Naive thymus-derived CD4-positive, alpha-beta T cell (primary cell): Measurements from ENCODE around the gene MED15. TPM values are rescaled to one million over a fixed set of nuclear protein-coding genes. Genes with fewer than 3 reads are reported as not detected.
A peak's percentile ranks its signal among the peaks of the same experiment; 100 is the strongest.

ENCODE experiments used
- ATAC-seq: fragments of 150-1000 bp; cut with Tn5 transposase; 2 replicates; pipeline ENCODE4 v1.10.0; 2021; ENCODE audit warnings: mild to moderate bottlenecking, moderate library complexity
- CTCF ChIA-PET: fragments of 350-600 bp; sonication (Branson Sonifier 250); formaldehyde crosslinking; loops from one replicate; lab custom pipeline; 2021; ENCODE audit warnings: antibody characterized with exemption; lab: Charles Lee
- POLR2A ChIA-PET: fragments of 350-600 bp; sonication (Branson Sonifier 250); formaldehyde crosslinking; loops from one replicate; lab custom pipeline; 2021; ENCODE audit warnings: antibody characterized with exemption, inconsistent platforms; lab: Charles Lee
- DNase-seq, 9 donors: peaks; one replicate each; pipeline versions ENCODE4 v3.0.0 to v3.0.0-alpha.2; 2020 to 2022; ENCODE audit warnings: mixed read lengths in 1 of 9
- H3K27ac ChIP-seq: one replicate; pipeline ENCODE4 v1.7.0; 2013; ENCODE audit warnings: mild to moderate bottlenecking, low read depth, low read length, moderate library complexity
- H3K27me3 ChIP-seq, 2 donors: one replicate each; pipeline ENCODE4 v1.7.0; 2013; ENCODE audit warnings: low read length in 2 of 2, mild to moderate bottlenecking in 2 of 2, moderate library complexity in 2 of 2; ENCODE audit not compliant: control insufficient read depth in 2 of 2, insufficient read depth in 2 of 2
- H3K36me3 ChIP-seq, 3 experiments: 1 replicate in 2 of 3; 2 replicates in 1 of 3; pipeline ENCODE4 v1.7.0; 2013; ENCODE audit warnings: low read length in 3 of 3, mild to moderate bottlenecking in 3 of 3, moderate library complexity in 1 of 3; ENCODE audit not compliant: insufficient read depth in 3 of 3, control insufficient read depth in 2 of 3
- H3K4me1 ChIP-seq, 2 donors: one replicate each; pipeline ENCODE4 v1.7.0; 2013; ENCODE audit warnings: low read length in 2 of 2, mild to moderate bottlenecking in 2 of 2, moderate library complexity in 1 of 2; ENCODE audit not compliant: control insufficient read depth in 2 of 2, insufficient read depth in 2 of 2
- H3K4me3 ChIP-seq: 2 replicates; pipeline ENCODE4 v1.7.0; 2013; ENCODE audit warnings: mild to moderate bottlenecking, low read length
- H3K9me3 ChIP-seq, 3 experiments: 1 replicate in 2 of 3; 2 replicates in 1 of 3; pipeline ENCODE4 v1.7.0; 2013; ENCODE audit warnings: low read length in 3 of 3; ENCODE audit not compliant: control insufficient read depth in 2 of 3
- H3K27ac Mint-ChIP-seq, 9 donors: one replicate each; pipeline ENCODE4 v1.8.0; 2020 to 2022; ENCODE audit warnings: mixed read lengths in 9 of 9, mild to moderate bottlenecking in 8 of 9, moderate library complexity in 5 of 9, inconsistent platforms in 2 of 9
- H3K27me3 Mint-ChIP-seq, 5 donors: one replicate each; pipeline ENCODE4 v1.8.0; 2021 to 2022; ENCODE audit warnings: mixed read lengths in 5 of 5, mild to moderate bottlenecking in 1 of 5
- H3K36me3 Mint-ChIP-seq, 5 donors: one replicate each; pipeline ENCODE4 v1.8.0; 2020 to 2022; ENCODE audit warnings: mixed read lengths in 5 of 5, mild to moderate bottlenecking in 3 of 5, inconsistent platforms in 1 of 5
- H3K4me1 Mint-ChIP-seq, 7 donors: one replicate each; pipeline ENCODE4 v1.8.0; 2020 to 2022; ENCODE audit warnings: mixed read lengths in 7 of 7, mild to moderate bottlenecking in 3 of 7, inconsistent platforms in 1 of 7
- H3K4me3 Mint-ChIP-seq, 10 donors: one replicate each; pipeline ENCODE4 v1.8.0; 2020 to 2022; ENCODE audit warnings: mild to moderate bottlenecking in 10 of 10, mixed read lengths in 10 of 10, moderate library complexity in 6 of 10, inconsistent platforms in 2 of 10
- H3K9me3 Mint-ChIP-seq, 11 donors: one replicate each; pipeline ENCODE4 v1.8.0; 2020 to 2022; ENCODE audit warnings: mixed read lengths in 11 of 11, mild to moderate bottlenecking in 4 of 11, inconsistent platforms in 1 of 11, moderate library complexity in 1 of 11
- intact Hi-C, 2 donors: fragments of 100-400 bp; cut with micrococcal nuclease; formaldehyde crosslinking; loops; one replicate each; pipeline ENCODE4 v1.15.1; 2023
- polyA plus RNA-seq, 2 donors: library from polyadenylated mRNA; unstranded; fragments of 300-500 nt; fragmentation: Illumina TruSeq; gene quantifications; one replicate each; pipeline ENCODE4 v1.2.3, GENCODE V29; 2021
- total RNA-seq, 6 experiments: library from RNA in 5 of 6; stranded (reverse) in 5 of 6; gene quantifications; 1 replicate in 5 of 6; 2 replicates in 1 of 6; pipeline ENCODE4 v1.2.3 and lab custom pipeline; 2021 to 2026

The MED15 gene
- total and polyA plus RNA-seq, 7 experiments from 2014 or later: 24.3 to 235 (median 192) TPM

DNA sequence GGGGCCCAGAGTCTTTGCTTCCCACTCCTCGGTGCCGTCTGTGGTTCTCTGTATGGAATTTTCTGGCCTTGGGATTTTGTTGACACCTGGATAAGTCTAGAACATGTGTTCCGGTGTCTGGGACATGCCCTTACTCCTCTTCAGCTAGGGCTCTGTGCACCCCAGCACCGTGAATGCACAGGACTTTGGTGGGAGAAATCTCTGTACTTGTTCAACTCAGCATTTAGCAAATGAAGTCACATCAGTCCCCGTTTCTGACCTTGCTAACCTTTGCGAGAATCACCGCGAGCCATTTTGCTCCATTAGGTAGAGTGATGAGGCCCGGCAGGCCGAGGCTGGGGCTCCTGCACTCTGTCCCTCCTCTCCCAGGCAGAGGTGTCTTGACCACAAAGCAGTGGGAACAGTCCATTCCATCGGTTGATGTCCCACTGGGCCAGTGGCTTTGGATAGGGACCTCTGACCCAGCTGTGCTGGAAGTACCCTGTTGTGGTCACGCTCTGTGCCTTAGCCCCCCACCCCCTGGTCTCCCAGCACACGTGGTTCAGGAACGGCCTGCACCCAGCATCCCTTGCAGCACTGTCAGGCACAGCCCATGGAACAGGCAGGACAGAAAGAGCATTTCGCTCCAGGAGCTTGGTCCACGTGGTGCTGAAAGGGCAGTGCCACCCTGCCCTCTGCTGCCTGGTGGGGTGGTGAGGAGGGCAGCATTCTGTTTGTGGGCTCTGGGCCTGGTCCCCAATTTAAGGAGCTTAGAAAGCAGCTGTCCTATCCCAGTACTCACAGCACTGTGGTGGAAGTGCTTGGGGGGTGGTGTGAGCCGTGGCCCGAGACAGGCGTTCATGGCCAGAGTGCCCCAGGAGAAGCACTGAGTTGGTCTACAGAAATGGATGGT lies 73.4 kb downstream of the MED15 start:
- H3K36me3 ChIP-seq: peaks cover 20 to 96% (median 39%) of the 10 kb centered on the region in 3 experiments
- DNase-seq: peak in 1 of 9 donors; percentile 6
- no peak for ATAC-seq
- peak overlapping the region; percentile 15 to 83 (median 71) for H3K27ac Mint-ChIP-seq
- intact Hi-C loops: no loop called here
- ChIA-PET POLR2A (interaction anchor here (0.7 to 1.6 kb wide), 4 partner anchors 9 to 11 kb away, joined by 3 to 10 read pairs (median 6); no protein-coding TSS in a partner anchor), CTCF (interaction anchor here (0.6 to 1.7 kb wide), 5 partner anchors 8 to 122 kb away, joined by 3 to 4 read pairs (median 3); no protein-coding TSS in a partner anchor)
- H3K4me3 ChIP-seq: no peak overlapping the region
- H3K27me3 Mint-ChIP-seq: no peaks in the 10 kb centered on the region
- H3K4me1 Mint-ChIP-seq: peaks cover 19 to 56% (median 48%) of the 10 kb centered on the region in 7 donors
- H3K27me3 ChIP-seq: no peaks in the 10 kb centered on the region
- H3K9me3 Mint-ChIP-seq: no peaks in the 10 kb centered on the region
- peak overlapping the region in 2 of 10 donors; percentile 21 to 38 for H3K4me3 Mint-ChIP-seq
- peaks cover 4 to 44% of the 10 kb centered on the region in 2 donors for H3K4me1 ChIP-seq
- no peaks in the 10 kb centered on the region for H3K9me3 ChIP-seq
- H3K27ac ChIP-seq: no peak overlapping the region
- H3K36me3 Mint-ChIP-seq: peaks cover 0 to 29% (median 4%) of the 10 kb centered on the region in 5 donors

DNA sequence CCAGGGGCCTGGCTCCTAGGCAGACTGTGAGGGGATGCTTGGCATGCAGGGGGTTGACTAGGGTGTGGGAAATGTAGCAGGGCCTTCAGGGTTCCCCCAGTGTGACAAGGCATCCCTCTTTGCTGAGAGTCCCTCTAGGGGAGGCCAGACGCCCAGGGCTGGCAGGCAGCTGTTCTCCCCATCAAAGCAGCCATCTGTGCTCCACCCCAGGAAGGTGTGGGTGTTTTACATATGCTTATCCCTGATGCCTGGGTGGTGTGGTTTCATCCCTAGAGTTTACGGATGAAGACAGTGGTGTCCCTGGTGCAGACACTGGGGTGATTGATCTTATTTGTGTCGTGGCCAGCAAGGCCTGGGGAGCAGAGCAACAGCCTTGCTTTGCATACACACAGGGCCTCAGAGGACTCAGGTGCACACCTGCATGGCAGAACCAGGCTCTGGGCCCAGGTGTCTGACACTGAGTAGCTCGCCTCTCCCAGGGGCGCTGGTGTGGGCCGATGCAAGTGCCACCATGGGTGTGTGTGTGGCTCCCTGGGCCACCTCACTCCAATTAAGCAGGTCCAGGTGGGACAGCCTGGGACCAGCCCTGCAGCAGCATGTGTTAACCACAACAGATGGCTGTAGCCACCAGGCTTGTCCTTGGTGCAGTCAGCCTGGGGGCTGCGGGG lies 74.2 kb downstream of the MED15 start:
- Mint-ChIP-seq H3K4me3 (no peak overlapping the region), H3K36me3 (peaks cover 0 to 29% (median 4%) of the 10 kb centered on the region in 5 donors), H3K4me1 (peaks cover 14 to 48% (median 40%) of the 10 kb centered on the region in 7 donors), H3K9me3 (no peaks in the 10 kb centered on the region), H3K27ac (peak overlapping the region in 7 of 9 donors; percentile 15 to 80 (median 50)), H3K27me3 (no peaks in the 10 kb centered on the region)
- H3K36me3 ChIP-seq: peaks cover 19 to 96% (median 33%) of the 10 kb centered on the region in 3 experiments
- POLR2A ChIA-PET: interaction anchor here (0.7 to 1.6 kb wide), 3 partner anchors 9 to 12 kb away, joined by 3 to 6 read pairs (median 5); no protein-coding TSS in a partner anchor
- CTCF ChIA-PET: interaction anchor here (0.6 to 1.4 kb wide), 3 partner anchors 9 to 123 kb away, joined by 3 read pairs; no protein-coding TSS in a partner anchor
- H3K4me3 ChIP-seq: no peak overlapping the region
- no peaks in the 10 kb centered on the region for H3K9me3 ChIP-seq
- H3K4me1 ChIP-seq: peaks cover 4 to 36% of the 10 kb centered on the region in 2 donors
- H3K27me3 ChIP-seq: no peaks in the 10 kb centered on the region
- peak in 1 of 9 donors; percentile 7 for DNase-seq
- peak overlapping the region; percentile 27 for H3K27ac ChIP-seq
- no peak for ATAC-seq
- intact Hi-C loops: no loop called here

DNA sequence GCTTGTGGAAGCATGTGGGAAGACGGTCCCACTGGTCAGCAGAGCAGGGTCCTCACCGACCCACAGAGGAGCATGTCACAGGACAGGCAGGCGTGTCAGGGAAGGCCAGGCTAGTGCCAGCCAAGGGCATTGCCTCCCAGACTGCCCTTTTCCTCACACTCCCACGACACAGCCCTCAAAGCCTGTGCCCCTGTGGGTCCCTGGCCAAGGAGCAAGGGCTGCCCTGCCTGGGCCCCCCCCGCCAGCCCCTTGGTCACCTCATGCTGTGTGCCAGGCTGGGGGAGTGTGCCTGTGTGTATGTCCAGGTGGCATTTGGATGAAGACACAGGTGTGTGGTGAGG lies 74.7 kb downstream of the MED15 start:
- DNase-seq: no peak
- no peak overlapping the region for H3K4me3 ChIP-seq
- intact Hi-C loops: no loop called here
- peak overlapping the region; percentile 27 for H3K27ac ChIP-seq
- CTCF ChIA-PET: interaction anchor here (1.4 kb wide), 1 partner anchor 25 kb away, joined by 3 read pairs; no protein-coding TSS in a partner anchor
- Mint-ChIP-seq H3K27ac (peak overlapping the region in 2 of 9 donors; percentile 6 to 50), H3K4me3 (no peak overlapping the region), H3K36me3 (peaks cover 0 to 32% (median 4%) of the 10 kb centered on the region in 5 donors), H3K27me3 (no peaks in the 10 kb centered on the region), H3K9me3 (no peaks in the 10 kb centered on the region), H3K4me1 (peaks cover 11 to 43% (median 35%) of the 10 kb centered on the region in 7 donors)
- peaks cover 23 to 96% (median 33%) of the 10 kb centered on the region in 3 experiments for H3K36me3 ChIP-seq
- POLR2A ChIA-PET: interaction anchor here (1.6 kb wide), 1 partner anchor 13 kb away, joined by 6 read pairs; no protein-coding TSS in a partner anchor
- no peaks in the 10 kb centered on the region for H3K9me3 ChIP-seq
- H3K27me3 ChIP-seq: no peaks in the 10 kb centered on the region
- H3K4me1 ChIP-seq: peaks cover 4 to 31% of the 10 kb centered on the region in 2 donors
- no peak for ATAC-seq

DNA sequence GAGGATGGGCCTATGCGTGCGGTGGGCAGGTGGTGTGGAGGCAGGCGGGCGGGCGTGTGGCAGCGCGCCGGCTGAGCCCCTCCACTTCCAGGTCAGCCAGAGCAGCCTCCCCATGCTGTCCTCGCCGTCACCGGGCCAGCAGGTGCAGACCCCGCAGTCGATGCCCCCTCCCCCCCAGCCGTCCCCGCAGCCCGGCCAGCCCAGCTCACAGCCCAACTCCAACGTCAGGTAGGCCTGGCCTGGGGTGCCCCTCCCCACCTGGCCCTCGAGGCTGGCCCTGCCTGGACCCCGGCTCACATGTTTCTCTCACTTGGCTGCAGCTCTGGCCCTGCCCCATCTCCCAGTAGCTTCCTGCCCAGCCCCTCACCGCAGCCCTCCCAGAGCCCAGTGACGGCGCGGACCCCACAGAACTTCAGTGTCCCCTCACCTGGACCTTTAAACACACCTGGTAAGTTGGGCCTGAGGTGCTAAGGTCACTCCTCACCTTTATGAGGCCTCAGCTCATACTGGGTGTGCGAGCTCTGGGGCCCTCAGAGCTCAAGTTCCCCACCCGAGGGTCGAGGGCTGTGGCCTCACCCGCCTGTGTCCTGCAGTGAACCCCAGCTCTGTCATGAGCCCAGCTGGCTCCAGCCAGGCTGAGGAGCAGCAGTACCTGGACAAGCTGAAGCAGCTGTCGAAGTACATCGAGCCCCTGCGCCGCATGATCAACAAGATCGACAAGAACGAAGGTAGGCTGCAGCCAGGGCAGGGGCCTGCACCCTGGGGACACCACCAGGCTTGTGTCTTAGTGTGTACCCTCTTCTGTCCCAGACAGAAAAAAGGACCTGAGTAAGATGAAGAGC lies 75.3 kb downstream of the MED15 start:
- POLR2A ChIA-PET: interaction anchor here (1.0 to 1.1 kb wide), 2 partner anchors 9 to 189 kb away, joined by 3 read pairs; partner anchors contain the start of gene ZNF74
- peak overlapping the region in 1 of 9 donors; percentile 67 for H3K27ac Mint-ChIP-seq
- intact Hi-C loops: no loop called here

DNA sequence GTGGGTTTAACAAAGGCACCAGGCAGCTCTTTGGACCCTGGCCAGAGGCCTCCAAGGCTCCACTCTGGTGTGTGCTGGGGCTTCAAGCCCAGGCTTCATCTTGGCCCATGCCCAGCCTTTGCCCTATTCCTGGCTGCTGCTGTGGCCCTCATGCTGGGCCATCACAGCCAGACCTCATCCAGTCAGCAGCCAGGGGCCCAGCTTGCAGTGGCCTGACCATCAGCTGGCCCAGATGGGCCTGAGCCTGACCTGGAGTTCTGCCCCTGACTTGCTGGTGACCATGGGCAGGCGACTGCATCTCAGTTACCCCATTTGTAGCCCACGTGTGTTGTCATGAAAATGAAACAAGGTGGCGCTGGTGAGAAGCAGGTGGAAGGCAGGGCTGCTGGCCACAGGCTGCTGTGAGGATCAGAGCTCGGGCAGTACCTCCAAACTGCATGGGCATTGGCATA lies 76.1 kb downstream of the MED15 start:
- no peak overlapping the region for H3K4me3 Mint-ChIP-seq
- no peak for ATAC-seq

More for the DNA sequence above, 75.3 kb downstream of the MED15 start:
- no peaks in the 10 kb centered on the region for H3K27me3 ChIP-seq
- ATAC-seq: no peak
- Mint-ChIP-seq H3K4me1 (peaks cover 6 to 37% (median 29%) of the 10 kb centered on the region in 7 donors), H3K4me3 (no peak overlapping the region), H3K36me3 (peaks cover 0 to 28% (median under 1%) of the 10 kb centered on the region in 5 donors), H3K27me3 (no peaks in the 10 kb centered on the region), H3K9me3 (no peaks in the 10 kb centered on the region)
- H3K36me3 ChIP-seq: peaks cover 23 to 99% (median 33%) of the 10 kb centered on the region in 3 experiments
- DNase-seq: peak in 1 of 9 donors; percentile 8
- peaks cover 4 to 30% of the 10 kb centered on the region in 2 donors for H3K4me1 ChIP-seq
- H3K4me3 ChIP-seq: no peak overlapping the region
- H3K9me3 ChIP-seq: no peaks in the 10 kb centered on the region
- CTCF ChIA-PET: no interaction called here
- H3K27ac ChIP-seq: no peak overlapping the region

More for the DNA sequence above, 76.1 kb downstream of the MED15 start:
- peaks cover 23 to 94% (median 29%) of the 10 kb centered on the region in 3 experiments for H3K36me3 ChIP-seq
- no peaks in the 10 kb centered on the region for H3K9me3 ChIP-seq
- no peaks in the 10 kb centered on the region for H3K27me3 Mint-ChIP-seq
- no peaks in the 10 kb centered on the region for H3K9me3 Mint-ChIP-seq
- POLR2A ChIA-PET: interaction anchor here (0.6 to 1.3 kb wide), 5 partner anchors 8 to 190 kb away, joined by 3 read pairs; partner anchors contain the start of gene ZNF74
- intact Hi-C loops: no loop called here
- H3K4me3 ChIP-seq: no peak overlapping the region
- H3K27ac ChIP-seq: no peak overlapping the region
- H3K27ac Mint-ChIP-seq: peak overlapping the region in 2 of 9 donors; percentile 21 to 38
- peaks cover 0 to 26% (median 0%) of the 10 kb centered on the region in 5 donors for H3K36me3 Mint-ChIP-seq
- CTCF ChIA-PET: no interaction called here
- peaks cover 4 to 30% of the 10 kb centered on the region in 2 donors for H3K4me1 ChIP-seq
- H3K27me3 ChIP-seq: no peaks in the 10 kb centered on the region
- H3K4me1 Mint-ChIP-seq: peaks cover 6 to 29% (median 23%) of the 10 kb centered on the region in 7 donors
- peak in 1 of 9 donors; percentile 5 for DNase-seq
